Kidney (tissue), 14 donors: ENCODE data around the gene KRTAP27-1. TPM values are rescaled to one million over a fixed set of nuclear protein-coding genes. Genes with fewer than 3 reads are reported as not detected.

Source experiments
- DNase-seq, 5 donors: peaks; one replicate each; pipeline ENCODE4 v3.0.0-alpha.2; 2013 to 2020
- FAIRE-seq: peaks from 2 replicates; lab custom pipeline; 2012; peaks lifted over from hg19 to GRCh38; lab: Jason Lieb, UNC
- H3K27ac ChIP-seq, 2 donors: one replicate each; pipeline ENCODE4 v1.7.0; 2013; ENCODE audit warnings: low read depth in 2 of 2, low read length in 2 of 2, inconsistent platforms in 1 of 2
- H3K27me3 ChIP-seq: one replicate; pipeline ENCODE4 v1.7.1; 2013; ENCODE audit warnings: low read length, inconsistent platforms; ENCODE audit not compliant: control insufficient read depth, insufficient read depth
- H3K36me3 ChIP-seq, 3 donors: one replicate each; pipeline versions ENCODE4 v1.7.0 to v1.7.1; 2013; ENCODE audit warnings: low read length in 3 of 3, control low read depth in 1 of 3, inconsistent platforms in 1 of 3; ENCODE audit not compliant: insufficient read depth in 3 of 3, control insufficient read depth in 2 of 3
- H3K4me1 ChIP-seq, 3 donors: one replicate each; pipeline versions ENCODE4 v1.7.0 to v1.7.1; 2013; ENCODE audit warnings: low read length in 3 of 3, inconsistent platforms in 1 of 3, low read depth in 1 of 3; ENCODE audit not compliant: control insufficient read depth in 2 of 3, insufficient read depth in 2 of 3
- H3K4me3 ChIP-seq, 3 donors: one replicate each; pipeline versions ENCODE4 v1.7.0 to v1.8.1; 2013; ENCODE audit warnings: low read length in 3 of 3, control low read depth in 1 of 3, inconsistent platforms in 1 of 3
- H3K9ac ChIP-seq, 3 donors: one replicate each; pipeline versions ENCODE4 v1.7.0 to v1.7.1; 2013; ENCODE audit warnings: low read length in 3 of 3, control low read depth in 1 of 3, inconsistent platforms in 1 of 3
- H3K9me3 ChIP-seq, 3 donors: one replicate each; pipeline versions ENCODE4 v1.7.0 to v1.7.1; 2013; ENCODE audit warnings: low read length in 3 of 3, control low read depth in 1 of 3, inconsistent platforms in 1 of 3; ENCODE audit not compliant: control insufficient read depth in 2 of 3, insufficient read depth in 1 of 3
- intact Hi-C: fragments of 100-400 bp; cut with DNase I; formaldehyde crosslinking; loops from one replicate; pipeline ENCODE4 v1.11.1; 2022
- microRNA-seq: library from miRNA; unstranded; fragments of <30 nt; microRNA quantifications from one replicate; pipeline ENCODE4 v1.2.0, GENCODE V29; 2020
- polyA plus RNA-seq: library from polyadenylated mRNA; stranded (reverse); fragments of 350-450 nt; fragmentation: Illumina TruSeq; extraction: RNeasy Lipid Tissue Mini Kit (QIAGEN cat#74804); gene quantifications from one replicate; pipeline ENCODE4 v1.2.3, GENCODE V29; 2014; ENCODE audit warnings: low read depth, low replicate concordance; ENCODE audit not compliant: insufficient read depth
- total RNA-seq: library from RNA; stranded (reverse); fragmentation: NEBNext Ultra II Directional; extraction: Animal tissue kit (Norgen Biotek cat#: 25700); gene quantifications from one replicate; pipeline ENCODE4 v1.2.1, GENCODE V29; 2021
- TF ChIP-seq, protein P1 (sequence below): IDR thresholded peaks from 3 replicates; pipeline ENCODE4 v1.5.1; 2012; ENCODE audit warnings: mild to moderate bottlenecking, moderate library complexity, borderline replicate concordance; ENCODE audit not compliant: insufficient read depth; ENCODE audit errors: extremely low read depth
- donor health status: control.
- donor health status: control.
- donor health status: control.
- donor health status: control.
- donor health status: control.
- donor health status: DM: yes; HTN: yes; CAD: no.
- donor health status: Normal renal cell carcinoma (clear cell type).

Gene KRTAP27-1
- total and polyA plus RNA-seq, 2 donors from 2014 or later: not detected

DNA sequence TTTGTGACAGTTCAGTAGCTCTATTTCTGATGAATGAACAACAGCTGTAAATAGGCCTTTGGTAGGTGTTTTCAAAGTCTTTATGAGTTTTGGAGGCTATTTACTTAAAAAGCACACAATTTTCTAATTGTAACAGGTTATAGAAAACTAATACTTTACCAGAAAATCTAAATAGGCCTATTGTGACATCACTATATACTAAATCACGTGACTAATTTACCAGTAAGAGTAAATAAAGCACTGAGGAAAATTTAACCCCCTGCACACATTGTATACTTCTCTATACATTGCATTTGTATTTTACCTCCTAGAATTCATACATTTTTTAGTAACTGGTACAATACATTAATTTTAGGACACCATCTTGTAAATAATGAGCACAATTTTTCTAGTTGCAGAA, 32.4 kb downstream of the KRTAP27-1 start:
- no peaks in the 10 kb centered on the region for H3K4me1 ChIP-seq
- H3K9ac ChIP-seq: no peak overlapping the region
- no peak overlapping the region for H3K4me3 ChIP-seq
- intact Hi-C loops: no loop called here
- no peaks in the 10 kb centered on the region for H3K27me3 ChIP-seq
- TF ChIP-seq, protein P1, sequence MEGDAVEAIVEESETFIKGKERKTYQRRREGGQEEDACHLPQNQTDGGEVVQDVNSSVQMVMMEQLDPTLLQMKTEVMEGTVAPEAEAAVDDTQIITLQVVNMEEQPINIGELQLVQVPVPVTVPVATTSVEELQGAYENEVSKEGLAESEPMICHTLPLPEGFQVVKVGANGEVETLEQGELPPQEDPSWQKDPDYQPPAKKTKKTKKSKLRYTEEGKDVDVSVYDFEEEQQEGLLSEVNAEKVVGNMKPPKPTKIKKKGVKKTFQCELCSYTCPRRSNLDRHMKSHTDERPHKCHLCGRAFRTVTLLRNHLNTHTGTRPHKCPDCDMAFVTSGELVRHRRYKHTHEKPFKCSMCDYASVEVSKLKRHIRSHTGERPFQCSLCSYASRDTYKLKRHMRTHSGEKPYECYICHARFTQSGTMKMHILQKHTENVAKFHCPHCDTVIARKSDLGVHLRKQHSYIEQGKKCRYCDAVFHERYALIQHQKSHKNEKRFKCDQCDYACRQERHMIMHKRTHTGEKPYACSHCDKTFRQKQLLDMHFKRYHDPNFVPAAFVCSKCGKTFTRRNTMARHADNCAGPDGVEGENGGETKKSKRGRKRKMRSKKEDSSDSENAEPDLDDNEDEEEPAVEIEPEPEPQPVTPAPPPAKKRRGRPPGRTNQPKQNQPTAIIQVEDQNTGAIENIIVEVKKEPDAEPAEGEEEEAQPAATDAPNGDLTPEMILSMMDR: no peak
- no peak overlapping the region for H3K27ac ChIP-seq
- H3K9me3 ChIP-seq: no peaks in the 10 kb centered on the region
- FAIRE-seq (no peak), DNase-seq (no peak)
- H3K36me3 ChIP-seq: no peaks in the 10 kb centered on the region

- DNase-seq: no peak
- TF ChIP-seq, protein P1: no peak
- FAIRE-seq: no peak
- H3K4me3 ChIP-seq: no peak within 1 kb of the TSS
- no peak within 1 kb of the TSS for H3K9ac ChIP-seq
- no peak within 1 kb of the TSS for H3K27ac ChIP-seq
- H3K36me3 ChIP-seq: no peaks in the 10 kb centered on the region
- H3K9me3 ChIP-seq: no peaks in the 10 kb centered on the region
- H3K27me3 ChIP-seq: no peaks in the 10 kb centered on the region
- H3K4me1 ChIP-seq: no peaks in the 10 kb centered on the region
- intact Hi-C loops: no loop called here
These were observed 48.3 kb downstream of the KRTAP27-1 start, which contains the start of gene KRTAP25-1 for GRCh38 chr21:30289215-30289614. Gene KRTAP25-1, minus strand, starts transcription at chr21:30289514. Its CDS starts 24 bp downstream, at chr21:30289490.

Small RNA genes within 50 kb of the gene (microRNA-seq; reads per million reads assigned to microRNA genes)
- gene MIR4327: not detected

Other genes starting within 250 kb of the KRTAP27-1 start
- not detected for gene CLDN17, start 170.9 kb downstream of the KRTAP27-1 start, total RNA-seq
- gene CLDN17, start 170.9 kb downstream of the KRTAP27-1 start, polyA plus RNA-seq: not detected
- 7.1 TPM for gene CLDN8, start 121.6 kb downstream of the KRTAP27-1 start, total RNA-seq
- 86.8 TPM for gene CLDN8, start 121.6 kb downstream of the KRTAP27-1 start, polyA plus RNA-seq
- gene KRTAP24-1, start 54.7 kb downstream of the KRTAP27-1 start, total RNA-seq: not detected
- gene KRTAP24-1, start 54.7 kb downstream of the KRTAP27-1 start, polyA plus RNA-seq: not detected
- gene KRTAP25-1, start 48.2 kb downstream of the KRTAP27-1 start, total RNA-seq: not detected
- not detected for gene KRTAP25-1, start 48.2 kb downstream of the KRTAP27-1 start, polyA plus RNA-seq
- gene KRTAP26-1, start 17.4 kb downstream of the KRTAP27-1 start, total RNA-seq: not detected
- gene KRTAP26-1, start 17.4 kb downstream of the KRTAP27-1 start, polyA plus RNA-seq: not detected
- gene KRTAP23-1, start 10.9 kb upstream of the KRTAP27-1 start, total RNA-seq: not detected
- gene KRTAP23-1, start 10.9 kb upstream of the KRTAP27-1 start, polyA plus RNA-seq: not detected
- gene KRTAP13-2, start 34.6 kb upstream of the KRTAP27-1 start, total RNA-seq: not detected
- not detected for gene KRTAP13-2, start 34.6 kb upstream of the KRTAP27-1 start, polyA plus RNA-seq
- gene KRTAP13-1, start 58.3 kb upstream of the KRTAP27-1 start, total RNA-seq: not detected
- gene KRTAP13-1, start 58.3 kb upstream of the KRTAP27-1 start, polyA plus RNA-seq: not detected
- not detected for gene KRTAP13-3, start 88.2 kb upstream of the KRTAP27-1 start, total RNA-seq
- gene KRTAP13-3, start 88.2 kb upstream of the KRTAP27-1 start, polyA plus RNA-seq: not detected
- gene KRTAP13-4, start 92.5 kb upstream of the KRTAP27-1 start, total RNA-seq: not detected
- not detected for gene KRTAP13-4, start 92.5 kb upstream of the KRTAP27-1 start, polyA plus RNA-seq
- gene KRTAP15-1, start 102.6 kb upstream of the KRTAP27-1 start, total RNA-seq: not detected
- not detected for gene KRTAP15-1, start 102.6 kb upstream of the KRTAP27-1 start, polyA plus RNA-seq
- gene KRTAP19-1, start 142.7 kb upstream of the KRTAP27-1 start, total RNA-seq: not detected
- gene KRTAP19-1, start 142.7 kb upstream of the KRTAP27-1 start, polyA plus RNA-seq: not detected
- not detected for gene KRTAP19-2, start 149.7 kb upstream of the KRTAP27-1 start, total RNA-seq
- gene KRTAP19-2, start 149.7 kb upstream of the KRTAP27-1 start, polyA plus RNA-seq: not detected
- not detected for gene KRTAP19-3, start 154.3 kb upstream of the KRTAP27-1 start, total RNA-seq
- not detected for gene KRTAP19-3, start 154.3 kb upstream of the KRTAP27-1 start, polyA plus RNA-seq
- gene KRTAP19-4, start 159.5 kb upstream of the KRTAP27-1 start, total RNA-seq: not detected
- not detected for gene KRTAP19-4, start 159.5 kb upstream of the KRTAP27-1 start, polyA plus RNA-seq
- not detected for gene KRTAP19-5, start 164.4 kb upstream of the KRTAP27-1 start, total RNA-seq
- not detected for gene KRTAP19-5, start 164.4 kb upstream of the KRTAP27-1 start, polyA plus RNA-seq
- not detected for gene KRTAP19-6, start 204.2 kb upstream of the KRTAP27-1 start, total RNA-seq
- gene KRTAP19-6, start 204.2 kb upstream of the KRTAP27-1 start, polyA plus RNA-seq: not detected
- not detected for gene KRTAP19-7, start 223.6 kb upstream of the KRTAP27-1 start, total RNA-seq
- gene KRTAP19-7, start 223.6 kb upstream of the KRTAP27-1 start, polyA plus RNA-seq: not detected